Measurements from ENCODE around the gene NLRP5.

The NLRP5 gene

DNA sequence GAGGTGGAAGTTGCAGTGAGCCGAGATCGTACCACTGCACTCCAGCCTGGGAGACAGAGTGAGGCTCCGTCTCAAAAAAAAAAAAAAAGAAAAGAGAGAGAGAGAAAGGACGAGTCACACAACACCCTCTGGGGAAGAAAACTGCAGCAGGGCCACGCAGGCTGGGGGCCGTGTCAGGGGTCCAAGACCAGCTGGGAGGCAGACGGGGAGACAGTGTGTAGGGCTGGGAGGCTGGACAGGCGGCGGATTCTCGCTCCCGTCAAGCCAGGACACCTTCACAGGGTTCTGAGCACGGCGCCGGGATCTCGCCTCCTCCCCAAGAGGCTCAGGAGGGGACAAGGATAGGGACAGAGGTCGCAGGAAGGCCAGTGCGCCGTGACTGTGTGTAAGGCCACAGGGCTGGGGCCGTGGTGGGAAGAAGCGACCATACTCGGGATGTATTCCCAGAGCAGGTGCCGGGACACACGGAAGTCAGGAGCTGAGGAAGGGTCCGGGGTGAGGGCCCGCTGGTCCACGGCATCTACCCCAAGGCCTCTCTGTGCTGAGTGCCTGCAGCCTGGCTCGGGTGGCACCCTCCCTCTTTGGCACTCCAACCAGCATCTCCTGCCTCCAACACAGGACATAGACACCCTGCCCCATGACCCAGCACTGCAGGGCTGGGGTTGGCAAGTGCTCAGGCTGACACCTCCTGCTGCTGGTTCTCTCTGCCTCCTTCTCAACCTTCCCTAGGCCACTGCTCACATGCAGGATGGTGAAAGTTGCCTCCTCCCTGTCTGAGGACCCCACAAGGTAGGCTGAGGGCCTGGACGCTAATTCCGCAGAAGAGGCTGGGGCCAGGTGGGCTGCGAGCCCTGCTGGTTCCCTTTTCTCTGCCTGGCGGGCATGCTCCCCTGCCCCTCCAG lies 113.3 kb downstream of the NLRP5 start:
- TF ChIP-seq POLR2AphosphoS5 (IDR thresholded peaks at IDR 0.05; ENCODE audit: low read depth) (peak; percentile 3; the same call in 1 of the 2 replicates), REST (IDR thresholded peaks at IDR 0.05; ENCODE audit: insufficient replicate concordance, low read depth) (no peak)
- Histone ChIP-seq H3K4me3 (replicated peaks; ENCODE audit: insufficient read depth, low read length) (no peak overlapping the region), H3K27ac (replicated peaks) (no peak overlapping the region), H3K27me3 (ENCODE audit: insufficient read depth, poor library complexity, severe bottlenecking) (no peaks in the 10 kb centered on the region)
- DNase-seq (ENCODE audit: low read depth in 1 of 2, low spot score in 1 of 2) = no peak

DNA sequence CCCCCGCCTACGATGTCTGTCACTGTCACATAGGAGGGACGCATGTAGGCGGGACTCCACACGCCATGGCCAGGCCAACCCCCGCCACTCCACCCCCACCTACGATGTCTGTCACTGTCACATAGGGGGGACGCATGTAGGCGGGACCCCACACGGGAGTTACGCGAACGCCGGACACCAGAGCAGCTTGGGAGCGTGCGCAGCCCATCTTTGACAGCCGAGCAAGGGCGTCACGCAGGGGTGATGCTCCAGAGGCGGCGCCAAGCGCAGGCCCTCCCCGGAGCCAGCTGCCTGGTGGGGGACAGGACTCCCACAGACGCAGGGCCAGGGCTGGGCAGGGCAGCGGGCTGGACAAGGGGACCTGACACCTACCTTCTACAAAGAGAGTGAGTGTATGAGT lies 114.5 kb downstream of the NLRP5 start:
- no peak overlapping the region for H3K4me3 ChIP-seq (replicated peaks; ENCODE audit: insufficient read depth, low read length)
- no peak overlapping the region for H3K27ac ChIP-seq (replicated peaks)
- DNase-seq (ENCODE audit: low read depth in 1 of 2, low spot score in 1 of 2) = no peak
- H3K27me3 ChIP-seq (ENCODE audit: insufficient read depth, poor library complexity, severe bottlenecking) = no peaks in the 10 kb centered on the region
- no peak for TF ChIP-seq SPI1 (IDR thresholded peaks at IDR 0.05; ENCODE audit: borderline replicate concordance, low read depth)
- TF ChIP-seq POLR2AphosphoS5 (IDR thresholded peaks at IDR 0.05; ENCODE audit: low read depth) = no peak
- TF ChIP-seq REST (IDR thresholded peaks at IDR 0.05; ENCODE audit: insufficient replicate concordance, low read depth) = no peak
- TF ChIP-seq GABPA (IDR thresholded peaks at IDR 0.05; ENCODE audit: low read depth) = no peak
- TF ChIP-seq CTCF (IDR thresholded peaks at IDR 0.05; ENCODE audit: insufficient read depth, low read length) = no peak

DNA sequence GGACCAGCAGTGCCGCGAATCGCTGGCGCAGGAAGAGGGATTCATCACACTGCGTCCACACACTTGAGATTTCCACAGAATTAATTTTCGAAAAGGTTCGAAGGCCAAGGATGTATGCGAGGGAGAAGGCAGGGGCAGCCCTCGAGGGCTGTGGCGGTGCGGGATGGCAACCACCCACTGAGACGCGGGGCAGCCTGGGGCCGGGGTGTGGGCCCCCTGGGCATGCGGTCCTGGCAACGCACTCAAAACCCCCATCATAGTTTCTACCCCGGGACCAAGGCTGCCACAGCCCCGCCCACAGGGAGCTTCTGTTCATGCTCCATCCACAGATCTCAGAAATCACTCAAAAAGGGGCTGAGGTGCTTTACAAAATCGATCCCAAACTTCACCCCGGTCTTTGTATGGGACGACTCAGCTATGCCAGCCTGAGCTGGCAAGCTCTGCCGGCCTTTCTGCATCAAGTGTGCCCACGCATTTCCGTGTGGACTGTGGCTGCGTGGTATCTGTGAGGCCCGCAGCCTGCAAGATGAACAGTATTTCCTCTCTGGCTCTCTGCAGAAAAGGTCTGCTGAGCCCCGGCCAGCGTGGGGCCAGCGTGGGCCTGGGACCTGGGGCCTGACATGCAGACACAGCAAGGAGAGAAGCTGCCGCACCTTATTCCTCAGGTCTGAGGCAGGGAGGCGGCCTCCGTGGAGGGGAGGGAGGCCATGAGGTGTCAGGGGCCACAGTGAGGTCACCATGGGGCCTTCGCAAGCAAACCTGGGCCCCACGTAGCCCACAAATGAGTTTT lies 115.4 kb downstream of the NLRP5 start:
- no peaks in the 10 kb centered on the region for H3K27me3 ChIP-seq (ENCODE audit: insufficient read depth, poor library complexity, severe bottlenecking)
- TF ChIP-seq POLR2AphosphoS5 (IDR thresholded peaks at IDR 0.05; ENCODE audit: low read depth) (no peak), SPI1 (IDR thresholded peaks at IDR 0.05; ENCODE audit: borderline replicate concordance, low read depth) (no peak), CTCF (IDR thresholded peaks at IDR 0.05; ENCODE audit: insufficient read depth, low read length) (no peak), REST (IDR thresholded peaks at IDR 0.05; ENCODE audit: insufficient replicate concordance, low read depth) (no peak), GABPA (IDR thresholded peaks at IDR 0.05; ENCODE audit: low read depth) (no peak)
- H3K27ac ChIP-seq (replicated peaks) = no peak overlapping the region
- DNase-seq (ENCODE audit: low read depth in 1 of 2, low spot score in 1 of 2) = no peak
- H3K4me3 ChIP-seq (replicated peaks; ENCODE audit: insufficient read depth, low read length) = no peak overlapping the region
